ENCODE measurements around the gene RB1.
"Not testable (repeated sequence)": the region's sequence is repeated elsewhere in the genome, so short reads cannot be mapped to it uniquely, and the experiment has no call there.

RB1 gene

DNA sequence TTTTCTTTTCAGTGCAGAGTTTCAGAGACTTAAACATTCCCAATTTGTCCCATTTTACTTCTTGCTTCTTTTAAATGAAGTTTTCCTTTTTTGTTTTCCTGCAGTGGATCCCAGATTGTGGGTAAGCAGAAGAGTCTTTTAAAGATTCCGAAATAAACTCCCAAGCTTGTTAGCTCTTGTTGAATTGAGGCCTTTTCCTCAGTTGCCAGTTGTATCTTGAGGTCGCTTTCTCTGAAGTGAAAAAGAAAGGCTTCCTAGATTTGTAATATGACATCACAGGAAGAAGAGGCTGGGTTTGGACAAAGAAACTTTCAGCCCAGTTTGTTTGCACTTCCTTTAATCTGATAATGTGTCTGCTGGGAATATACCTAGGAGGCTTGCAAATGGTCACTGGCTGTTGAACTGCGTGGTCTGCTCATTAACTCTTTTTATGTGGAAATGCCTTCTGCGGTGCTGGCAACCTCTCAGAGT is 109.4 kb downstream of the RB1 start, which contains the start of gene LPAR6:
Gene LPAR6 (minus strand): TSS at position 233 of the 471 bp plus-strand sequence. CDS start 690 bp downstream, outside the sequence.
- DNase-seq = no peak

DNA sequence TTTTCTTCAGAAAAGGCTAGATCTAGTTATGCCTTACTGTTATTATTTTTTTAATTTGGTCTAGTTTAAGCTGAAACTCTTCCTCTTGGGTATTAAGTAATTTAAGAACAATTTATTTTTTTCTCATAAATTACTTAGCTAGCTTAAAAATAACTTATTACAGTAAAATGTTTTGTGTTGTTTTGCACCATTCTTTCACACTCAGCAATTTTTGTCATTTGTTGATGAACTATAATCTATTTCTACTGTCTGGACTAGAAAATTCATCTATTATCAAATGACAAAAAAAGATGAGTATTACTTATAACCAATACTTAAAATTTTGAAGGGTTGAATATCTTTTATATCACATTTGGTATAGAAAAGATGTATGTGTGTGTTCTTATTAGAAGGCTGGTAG is 111.0 kb downstream of the RB1 start:
- DNase-seq = no peak

DNA sequence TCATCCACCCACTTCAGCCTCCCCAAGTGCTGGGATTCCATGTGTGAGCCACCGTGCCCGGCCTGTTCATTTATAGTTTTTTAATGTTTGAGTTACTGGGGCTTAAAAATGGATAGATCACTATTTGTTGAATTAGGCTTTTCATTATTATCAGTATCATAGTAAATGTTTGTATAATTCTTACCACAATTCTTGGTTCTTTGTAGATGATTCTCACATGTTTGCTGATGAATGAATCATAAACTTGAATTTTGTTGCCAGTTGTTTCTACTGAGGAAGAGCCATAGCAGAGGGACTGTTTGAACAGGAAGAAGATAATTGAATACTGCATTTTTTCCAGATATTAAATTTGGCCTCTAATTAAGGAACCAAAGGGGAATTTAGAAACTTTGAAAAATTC is 112.0 kb downstream of the RB1 start:
- no peak for DNase-seq

DNA sequence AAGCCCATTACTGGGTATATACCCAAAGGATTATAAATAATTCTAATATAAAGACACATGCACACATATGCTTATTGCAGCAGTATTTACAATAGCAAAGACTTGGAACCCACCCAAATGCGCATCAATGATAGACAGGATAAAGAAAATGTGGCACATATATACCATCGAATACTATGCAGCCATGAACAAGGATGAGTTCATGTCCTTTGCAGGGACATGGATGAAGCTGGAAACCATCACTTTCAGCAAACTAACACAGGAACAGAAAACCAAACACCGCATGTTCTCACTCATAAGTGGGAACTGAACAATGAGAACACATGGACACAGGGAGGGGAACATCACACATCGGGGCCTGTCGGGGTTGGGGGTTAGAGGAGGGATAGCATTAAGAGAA is 118.5 kb downstream of the RB1 start:
- not testable (repeated sequence) for DNase-seq

DNA sequence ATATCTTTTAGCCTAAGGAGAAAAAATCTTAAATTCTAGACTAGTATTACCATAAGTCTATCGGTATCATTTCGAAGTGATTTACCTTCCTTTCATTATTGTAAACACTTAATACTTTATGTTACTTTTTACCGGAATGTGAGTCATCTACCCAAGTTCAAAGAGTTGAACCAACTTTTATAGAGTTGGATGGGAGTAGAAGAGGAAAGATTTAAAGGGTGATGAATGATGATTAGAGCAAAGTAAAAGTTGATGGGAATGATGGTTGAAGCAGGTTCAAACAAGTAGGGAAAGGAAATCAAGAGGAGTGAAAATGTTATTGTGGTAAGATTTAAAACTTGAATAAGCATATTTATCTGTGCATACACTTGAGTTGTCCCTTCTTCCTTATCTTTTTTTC is 120.7 kb downstream of the RB1 start:
- DNase-seq = no peak

DNA sequence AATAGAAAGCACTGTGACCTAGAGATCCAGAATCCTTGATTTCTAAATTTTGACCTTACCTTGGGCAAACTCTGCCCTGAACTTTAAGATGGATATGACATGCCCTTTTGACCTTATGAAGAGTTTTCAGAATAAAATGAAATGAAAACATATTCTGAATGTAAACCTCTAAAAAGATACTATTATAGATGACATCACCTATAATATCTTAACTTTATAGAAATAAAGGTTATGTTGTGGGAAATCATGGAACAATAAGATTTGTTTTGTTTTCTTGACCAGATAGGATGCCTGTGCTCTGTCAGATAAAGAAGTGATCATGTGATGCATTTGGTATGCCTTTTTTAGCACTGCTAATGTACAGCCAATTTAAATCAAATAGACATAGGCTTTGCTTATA is 122.5 kb downstream of the RB1 start:
- no peak for DNase-seq

DNA sequence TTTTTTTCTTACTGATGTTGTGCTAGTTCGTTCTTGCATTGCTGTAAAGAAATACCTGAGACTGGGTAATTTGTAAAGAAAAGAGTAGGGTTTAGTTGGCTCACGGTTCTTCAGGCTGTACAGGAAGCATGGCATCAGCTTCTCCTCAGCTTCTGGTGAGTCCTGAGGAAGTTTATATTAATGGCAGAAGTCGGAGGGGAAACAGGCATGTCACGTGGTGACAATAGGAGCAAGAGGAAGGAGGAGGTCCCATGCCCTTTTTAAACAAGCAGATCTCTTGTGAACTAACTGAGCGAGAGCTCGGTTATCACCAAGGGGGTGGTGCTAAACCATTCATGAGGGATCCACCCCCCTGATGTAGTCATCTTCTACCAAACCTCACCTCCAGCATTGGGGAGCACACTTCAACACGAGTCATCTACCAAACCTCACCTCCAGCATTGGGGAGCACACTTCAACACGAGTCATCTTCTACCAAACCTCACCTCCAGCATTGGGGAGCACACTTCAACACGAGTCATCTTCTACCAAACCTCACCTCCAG is 123.3 kb downstream of the RB1 start:
- DNase-seq = not testable (repeated sequence)

DNA sequence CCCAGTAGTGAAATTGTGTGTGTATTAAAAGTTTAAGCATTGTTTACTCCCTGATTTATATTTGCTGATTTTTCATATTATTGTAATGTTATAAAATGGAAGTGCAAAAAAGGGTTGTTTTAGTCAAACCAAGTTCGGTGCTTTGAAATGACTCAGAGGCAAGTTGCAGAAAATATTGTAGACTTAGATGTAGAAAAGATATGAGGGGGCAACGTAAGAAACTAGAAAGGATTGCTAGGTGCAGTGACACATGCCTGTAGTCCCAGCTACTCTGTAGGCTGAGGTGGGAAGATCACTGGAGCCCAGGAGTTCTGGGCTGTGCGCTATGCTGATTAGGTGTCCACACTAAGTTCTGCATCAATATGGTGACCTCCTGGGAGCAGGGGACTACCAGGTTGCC is 125.5 kb downstream of the RB1 start:
- DNase-seq = no peak

DNA sequence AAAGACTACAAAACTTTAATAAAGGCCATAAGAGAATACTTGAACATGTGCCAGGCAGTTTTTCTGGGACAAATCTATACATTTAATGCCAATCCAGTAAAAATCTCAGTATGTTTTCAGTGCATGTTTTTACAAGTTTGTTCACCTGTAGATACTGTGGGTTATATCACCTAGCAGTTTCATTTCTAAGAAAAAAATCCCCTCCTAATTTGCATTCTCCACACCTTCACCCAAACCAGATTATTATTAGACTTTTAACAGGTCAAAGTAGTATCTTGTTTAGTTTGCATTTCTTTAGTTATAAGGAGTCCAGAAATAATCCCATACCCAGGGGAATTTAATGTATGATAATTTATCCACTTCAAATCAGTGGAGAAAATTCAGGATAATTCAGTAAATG is 126.3 kb downstream of the RB1 start:
- DNase-seq = no peak

DNA sequence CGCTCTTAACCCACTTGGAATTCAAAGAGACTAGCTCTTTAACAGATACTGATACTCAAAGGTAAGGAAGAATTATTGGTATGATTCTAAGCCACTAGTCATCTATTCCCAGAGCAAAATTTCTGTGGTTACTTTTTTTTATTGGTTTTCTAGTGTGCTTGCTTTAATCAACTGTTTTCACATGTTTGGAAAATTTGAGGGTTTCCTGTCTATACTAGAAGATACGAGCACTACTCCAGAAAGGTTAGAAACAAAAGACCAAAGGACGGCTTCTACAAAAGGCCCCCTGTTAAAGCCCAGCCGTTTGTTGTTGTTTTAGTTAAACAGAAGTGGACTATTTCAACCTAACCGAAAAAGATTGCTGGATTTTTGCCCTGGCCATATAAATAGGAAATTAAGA is 127.9 kb downstream of the RB1 start:
- DNase-seq = no peak

DNA sequence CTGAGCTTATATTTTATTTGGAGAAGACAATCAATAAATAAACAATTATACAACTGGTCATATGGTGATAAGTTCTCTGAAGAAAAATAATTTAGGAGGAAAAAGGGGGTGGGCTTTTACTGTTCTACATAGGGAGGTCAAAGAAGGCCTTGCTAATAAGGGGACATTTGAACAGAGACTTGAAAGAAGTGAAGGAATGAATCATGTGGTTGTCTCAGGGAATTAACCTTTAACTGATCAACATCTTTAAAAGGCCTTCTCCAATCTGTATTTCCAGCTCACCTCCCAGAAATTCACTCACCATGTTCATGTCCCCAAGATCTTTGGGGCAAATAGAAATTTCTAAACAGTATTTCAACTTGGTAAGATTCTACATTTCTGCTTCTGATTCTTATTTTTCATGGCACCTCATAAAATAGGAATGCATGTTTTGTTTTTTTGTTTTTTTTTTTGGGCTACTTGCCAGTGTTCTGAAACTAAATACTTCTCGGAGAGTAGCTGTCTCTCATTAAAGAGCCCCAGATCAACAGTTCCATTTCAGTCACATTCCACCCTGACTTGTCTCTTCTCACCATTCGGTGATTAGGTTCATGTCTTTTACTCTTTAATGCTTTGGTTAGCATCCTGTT is 128.6 kb downstream of the RB1 start:
- DNase-seq = no peak

DNA sequence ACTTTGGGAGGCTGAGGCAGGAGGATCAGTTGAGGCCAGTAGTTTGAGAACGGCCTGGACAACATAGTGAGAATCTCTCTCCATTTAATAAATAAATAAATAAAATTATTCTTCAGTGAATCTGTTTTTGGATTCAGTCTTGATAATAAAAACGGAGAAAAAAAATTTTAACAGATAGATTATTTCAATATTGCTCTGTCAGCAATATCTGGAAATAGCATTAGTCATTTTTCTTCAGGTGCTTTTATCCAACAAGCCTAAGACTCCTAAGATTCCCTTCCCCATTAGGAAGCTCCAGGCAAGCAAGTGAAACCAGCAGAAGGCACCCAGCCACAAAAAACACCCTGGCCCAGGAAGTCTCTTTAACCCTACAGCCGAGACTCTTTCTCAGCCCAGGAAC is 130.6 kb downstream of the RB1 start:
- DNase-seq = no peak

DNA sequence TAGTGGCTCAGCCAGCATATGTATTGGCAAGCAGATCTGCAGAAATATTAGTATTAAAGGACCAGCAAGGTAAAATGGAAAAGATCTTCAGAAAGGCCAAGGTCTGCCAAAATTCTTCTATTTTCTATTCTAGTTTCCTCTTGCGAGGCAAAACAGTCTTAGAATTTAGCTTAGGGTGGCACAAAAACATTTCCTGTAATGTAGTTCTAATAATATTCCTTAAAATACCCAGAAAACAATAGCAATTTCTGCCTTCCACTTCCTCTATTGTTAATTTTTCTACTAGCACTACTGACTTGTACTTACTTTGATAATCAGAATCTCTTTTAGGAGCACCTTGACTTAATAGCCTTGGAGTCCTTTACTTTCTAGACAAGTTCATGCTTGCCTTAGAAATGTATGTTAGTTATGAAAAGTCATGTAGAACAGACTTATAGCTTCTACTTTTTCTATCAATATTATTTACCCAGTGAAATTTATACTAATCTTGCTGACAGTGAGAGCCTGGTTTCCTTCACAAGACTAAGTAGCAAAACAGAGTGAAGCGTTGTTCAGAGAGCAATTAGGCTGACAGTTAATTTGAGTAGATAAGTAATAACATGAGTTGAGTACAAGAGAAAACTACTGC is 133.2 kb downstream of the RB1 start:
- DNase-seq = no peak

DNA sequence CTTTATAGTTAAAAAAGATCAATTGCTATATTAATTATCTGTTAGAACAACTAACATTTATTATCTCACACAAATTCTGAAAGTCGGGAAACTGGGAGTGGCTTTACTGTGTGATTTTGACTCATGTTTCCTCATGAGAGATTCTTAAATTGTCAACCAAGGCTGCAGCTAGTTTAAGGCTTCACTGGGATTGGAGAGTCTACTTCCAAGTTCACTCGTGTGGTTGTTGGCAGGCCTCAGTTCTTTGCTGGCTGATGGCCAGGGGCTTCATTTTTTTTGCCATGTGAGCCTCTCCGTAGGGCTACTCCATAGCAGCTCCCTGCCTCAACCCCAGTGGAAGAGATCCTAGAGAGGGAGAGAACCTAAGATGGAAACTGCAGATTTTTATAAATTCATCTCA is 133.8 kb downstream of the RB1 start:
- DNase-seq = no peak

DNA sequence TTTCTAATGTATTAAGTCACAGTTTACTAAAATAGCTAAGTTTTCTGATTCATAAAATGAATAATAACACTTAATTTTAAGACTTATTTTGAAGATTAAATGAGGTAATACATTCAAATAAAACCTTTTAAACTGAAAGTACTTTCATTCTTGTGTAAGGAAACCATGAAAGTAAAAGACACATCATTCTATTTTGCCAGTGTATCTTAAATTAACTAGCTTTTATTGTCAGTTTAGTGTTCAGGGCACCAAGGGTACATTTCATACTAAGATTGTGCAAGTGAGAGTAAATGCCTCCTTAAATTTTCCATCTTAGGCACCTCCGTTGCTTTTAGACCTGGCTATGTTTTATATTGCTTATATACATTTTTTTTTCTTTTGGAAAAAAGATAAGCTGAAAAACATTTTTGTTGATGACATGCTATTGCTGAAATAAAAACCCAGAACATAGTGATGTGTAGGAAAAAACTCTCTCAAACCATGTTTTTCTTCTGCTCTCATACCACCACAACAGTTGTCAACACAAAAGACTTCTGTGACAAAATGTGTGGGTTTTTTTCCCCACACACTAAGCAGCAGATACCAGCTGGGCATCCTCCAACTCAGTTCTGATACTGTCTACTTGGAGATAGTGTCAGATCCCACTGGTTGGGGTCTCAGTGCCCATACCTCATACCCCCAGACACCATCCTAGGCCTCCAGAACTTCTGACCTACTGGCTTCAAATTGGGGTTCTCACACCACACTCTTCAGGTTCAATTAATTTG is 140.1 kb downstream of the RB1 start:
- DNase-seq = no peak

DNA sequence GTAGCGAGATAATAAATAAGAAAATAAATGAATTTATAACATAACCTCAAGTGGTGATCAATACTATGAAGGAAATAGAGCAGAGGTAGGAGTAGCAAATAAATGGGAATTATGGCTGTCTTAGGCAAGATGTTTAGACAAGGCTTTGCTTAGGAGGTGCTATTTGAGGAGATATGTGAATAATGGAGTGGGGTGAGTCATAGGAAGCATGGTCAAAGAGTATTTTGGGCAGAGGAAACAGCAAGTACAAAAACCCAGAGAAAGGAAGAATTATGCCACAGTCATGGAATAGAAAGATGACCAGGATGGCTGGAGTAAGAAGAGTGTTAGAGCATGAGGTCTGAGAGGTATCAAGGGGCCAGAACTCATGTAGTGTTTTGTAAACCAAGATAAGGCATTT is 142.9 kb downstream of the RB1 start:
- DNase-seq = no peak

DNA sequence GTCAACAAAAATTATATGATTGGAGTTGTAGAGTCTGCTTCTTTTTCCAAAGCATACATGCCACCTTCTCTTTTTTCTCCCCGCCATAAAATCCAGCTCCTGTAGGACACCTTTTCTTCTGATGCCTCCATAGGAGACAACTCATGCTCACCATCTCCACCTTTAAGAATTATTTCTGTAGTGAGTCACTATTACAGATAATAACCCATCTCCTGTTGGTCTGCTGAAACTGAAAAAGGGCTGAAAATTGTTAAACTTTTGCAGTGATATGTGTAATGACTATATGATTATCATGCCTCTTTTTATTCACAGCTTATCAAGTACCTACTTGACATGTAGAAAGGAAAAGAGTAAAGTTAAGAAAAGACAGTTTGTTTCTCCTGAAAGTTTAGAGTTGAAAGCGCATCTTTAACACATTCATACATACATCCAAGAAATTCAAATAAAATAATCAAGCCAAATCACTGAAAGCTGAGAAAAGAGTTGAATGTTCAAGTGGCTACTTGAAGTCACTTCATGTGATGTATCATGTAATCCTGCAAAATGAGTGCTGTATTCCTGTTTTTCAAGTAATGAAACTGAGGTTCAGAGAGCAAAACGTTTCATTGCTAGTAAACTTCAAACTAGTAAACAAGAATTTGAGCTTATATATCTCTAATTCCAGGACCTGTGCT is 144.9 kb downstream of the RB1 start:
- DNase-seq = no peak

DNA sequence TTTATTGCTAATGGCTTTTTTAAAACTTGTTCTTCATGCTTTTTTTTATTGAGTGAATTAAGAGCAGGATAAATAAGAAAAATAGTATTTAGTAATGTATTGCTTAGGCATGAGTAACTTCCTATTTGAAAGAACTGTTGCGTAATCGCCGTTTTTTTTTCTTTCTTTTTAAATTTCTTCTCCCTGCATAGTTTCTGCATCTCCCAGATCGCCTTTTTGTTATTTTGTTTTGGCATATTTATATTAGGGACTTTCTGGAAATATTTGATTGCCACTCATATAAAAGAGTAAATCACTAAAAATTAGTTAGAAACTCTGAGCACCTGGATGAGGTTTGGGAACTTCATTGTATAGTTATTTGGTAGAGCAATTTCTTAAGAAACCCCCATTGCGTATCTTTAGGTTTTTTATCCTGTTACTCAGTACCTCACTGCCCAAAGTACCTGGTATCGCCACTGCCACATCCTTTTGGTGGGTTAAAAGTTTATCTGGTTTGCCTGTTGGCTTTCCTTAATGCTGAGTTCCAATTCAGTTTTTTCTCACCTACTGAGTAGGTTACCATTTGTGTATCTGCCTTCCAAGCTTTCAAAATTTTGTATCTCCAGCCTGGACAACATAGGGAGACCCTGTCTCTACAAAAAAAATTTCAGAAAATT is 145.5 kb downstream of the RB1 start:
- no peak for DNase-seq

DNA sequence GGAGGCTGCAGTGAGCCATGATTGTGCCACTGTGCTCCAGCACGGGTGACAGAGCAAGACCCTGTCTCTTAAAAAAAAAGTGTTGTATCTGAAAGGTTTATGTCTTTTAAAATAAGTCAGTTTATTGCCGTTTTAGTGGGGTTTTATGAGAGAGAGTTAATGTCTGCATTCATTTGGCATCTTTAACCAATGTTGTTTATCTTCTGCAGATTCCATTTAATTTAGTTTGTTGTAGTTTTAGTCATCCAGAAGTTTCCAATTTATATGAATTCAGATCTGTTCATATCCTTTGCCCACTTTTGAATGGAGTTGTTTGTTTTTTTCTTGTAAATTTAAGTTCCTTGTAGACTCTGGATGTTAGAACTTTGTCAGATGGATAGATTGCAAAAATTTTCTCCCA is 146.1 kb downstream of the RB1 start:
- DNase-seq = no peak

DNA sequence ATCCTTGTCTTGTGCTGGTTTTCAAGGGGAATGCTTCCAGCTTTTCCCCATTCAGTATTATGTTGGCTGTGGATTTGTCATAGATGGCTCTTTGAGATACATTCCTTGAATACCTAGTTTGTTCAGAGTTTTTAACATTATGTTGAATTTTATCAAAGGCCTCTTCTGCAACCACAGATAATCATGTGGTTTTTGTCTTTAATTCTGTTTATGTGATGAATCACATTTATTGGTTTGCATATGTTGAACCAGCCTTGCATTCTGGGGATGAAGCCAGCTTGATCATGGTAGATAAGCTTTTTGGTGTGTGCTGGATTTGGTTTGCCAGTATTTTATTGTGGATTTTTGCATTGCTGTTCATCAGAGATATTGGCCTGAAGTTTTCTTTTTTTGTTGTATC is 147.6 kb downstream of the RB1 start:
- DNase-seq = not testable (repeated sequence)

DNA sequence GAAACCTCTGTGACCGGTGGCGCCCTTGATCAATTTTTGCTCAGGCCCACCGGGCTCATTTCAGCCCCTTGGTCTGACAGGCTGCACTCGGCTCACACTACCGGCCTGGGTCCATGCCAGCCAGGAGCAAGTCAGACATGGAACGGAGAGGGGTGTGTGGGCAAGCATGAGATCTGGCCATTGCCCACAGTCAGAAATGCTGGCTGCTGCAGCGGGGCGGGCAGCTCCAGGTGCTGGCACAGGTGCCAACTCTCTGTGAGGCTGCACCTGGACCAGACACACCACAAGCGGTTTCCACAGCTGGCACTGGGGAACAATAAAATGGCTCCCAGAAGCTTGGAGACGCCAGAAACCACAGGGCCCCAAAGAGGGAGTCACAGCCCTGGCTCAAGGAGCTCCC is 153.0 kb downstream of the RB1 start:
- DNase-seq = no peak

DNA sequence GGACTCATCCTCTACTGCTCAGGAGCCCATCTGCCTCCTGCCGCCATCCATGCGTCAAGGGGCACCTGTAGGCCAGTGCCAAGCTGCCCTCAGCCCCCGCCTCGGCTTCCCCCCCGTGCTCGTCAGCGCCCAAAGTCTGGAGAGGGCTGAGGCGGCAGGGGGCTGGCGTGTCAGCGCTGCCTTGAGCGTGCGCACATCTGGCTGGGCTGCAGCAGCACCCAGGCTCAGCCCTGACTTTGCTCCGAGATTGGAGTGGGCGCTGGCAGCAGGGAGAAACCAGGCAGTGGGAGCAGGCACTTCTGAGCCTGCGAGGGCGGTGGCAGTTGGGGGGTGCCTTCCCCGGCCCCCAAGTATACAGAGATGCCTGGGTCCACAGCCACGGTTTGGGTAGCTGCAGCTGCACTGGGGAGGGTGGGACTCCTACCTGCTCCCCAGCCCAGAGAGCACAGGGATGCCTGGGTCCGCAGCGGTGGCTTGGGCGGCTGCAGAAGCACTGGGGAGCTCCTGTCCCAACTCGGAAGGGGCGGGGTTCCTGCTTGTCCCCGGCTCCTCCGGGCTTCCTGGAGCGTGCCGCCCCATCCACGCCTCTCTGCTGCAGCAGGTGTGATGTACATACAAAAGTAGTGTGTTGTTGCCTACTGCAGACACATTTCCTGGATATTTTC is 154.2 kb downstream of the RB1 start:
- DNase-seq = no peak

Data from activated naive CD4-positive, alpha-beta T cell treated with Interleukin-2 at 50 U/mL for 16 hours (primary cell).